ENCODE data around the gene CSNK2A1. TPM values are rescaled to one million over a fixed set of nuclear protein-coding genes. Genes with fewer than 3 reads are reported as not detected.

The CSNK2A1 gene
- total RNA-seq, 3 donors from 2014 or later, result 104 to 127 (median 117) TPM

GRCh38 chr20:555976-556385 is 12.4 kb upstream of the CSNK2A1 start:
- H3K36me3 ChIP-seq (ENCODE audit: low read depth), result no peaks in the 10 kb centered on the region
- no peak for TF ChIP-seq CTCF (IDR thresholded peaks at IDR 0.05)
- no peak overlapping the region for H3K4me3 ChIP-seq
- intact Hi-C loops (cut with DNase I, micrococcal nuclease), result loop anchor here in 1 of 2 donors (10.0 kb wide), 1 partner anchor 109 kb away; no protein-coding TSS in a partner anchor
- no peaks in the 10 kb centered on the region for H3K4me1 ChIP-seq (ENCODE audit: low read depth)
- H3K9me3 ChIP-seq, result no peaks in the 10 kb centered on the region
- ATAC-seq, result peak; percentile 36
- DNase-seq, result peak in 1 of 3 donors; percentile 42

- TF ChIP-seq CTCF (IDR thresholded peaks at IDR 0.05), result no peak
- no peak for ATAC-seq
- Histone ChIP-seq H3K4me1 (ENCODE audit: low read depth) (no peaks in the 10 kb centered on the region), H3K4me3 (no peak overlapping the region), H3K9me3 (no peaks in the 10 kb centered on the region), H3K36me3 (ENCODE audit: low read depth) (no peaks in the 10 kb centered on the region)
- no peak for DNase-seq
- intact Hi-C loops (cut with DNase I, micrococcal nuclease), result loop anchor here in 1 of 2 donors (10.0 kb wide), 1 partner anchor 114 kb away; no protein-coding TSS in a partner anchor
These were observed 7.0 kb upstream of the CSNK2A1 start for GRCh38 chr20:550611-551010.

GRCh38 chr20:549722-550496 is 6.3 kb upstream of the CSNK2A1 start:
- H3K4me1 ChIP-seq (ENCODE audit: low read depth), result no peaks in the 10 kb centered on the region
- H3K4me3 ChIP-seq, result no peak overlapping the region
- no peaks in the 10 kb centered on the region for H3K36me3 ChIP-seq (ENCODE audit: low read depth)
- no peak for TF ChIP-seq CTCF (IDR thresholded peaks at IDR 0.05)
- intact Hi-C loops (cut with DNase I, micrococcal nuclease), result loop anchor here in 1 of 2 donors (10.0 kb wide), 1 partner anchor 115 kb away; no protein-coding TSS in a partner anchor
- DNase-seq (no peak), ATAC-seq (no peak)
- no peaks in the 10 kb centered on the region for H3K9me3 ChIP-seq

GRCh38 chr20:548906-549305 is 5.3 kb upstream of the CSNK2A1 start:
- Histone ChIP-seq H3K4me3 (no peak overlapping the region), H3K9me3 (no peaks in the 10 kb centered on the region), H3K4me1 (ENCODE audit: low read depth) (no peaks in the 10 kb centered on the region), H3K36me3 (ENCODE audit: low read depth) (no peaks in the 10 kb centered on the region)
- intact Hi-C loops (cut with DNase I, micrococcal nuclease), result no loop called here
- ATAC-seq, result no peak
- DNase-seq, result no peak
- TF ChIP-seq CTCF (IDR thresholded peaks at IDR 0.05), result no peak

GRCh38 chr20:547394-547793 is 3.8 kb upstream of the CSNK2A1 start:
- Histone ChIP-seq H3K4me3 (no peak overlapping the region), H3K9me3 (no peaks in the 10 kb centered on the region), H3K36me3 (ENCODE audit: low read depth) (no peaks in the 10 kb centered on the region), H3K4me1 (ENCODE audit: low read depth) (peaks cover 2% of the 10 kb centered on the region)
- ATAC-seq (no peak), DNase-seq (no peak)
- no peak for TF ChIP-seq CTCF (IDR thresholded peaks at IDR 0.05)
- intact Hi-C loops (cut with DNase I, micrococcal nuclease), result no loop called here
